Measurements from ENCODE around the gene AUTS2.

- TF ChIP-seq POLR2A (IDR thresholded peaks at IDR 0.05): no peak
- TF ChIP-seq, protein P1, sequence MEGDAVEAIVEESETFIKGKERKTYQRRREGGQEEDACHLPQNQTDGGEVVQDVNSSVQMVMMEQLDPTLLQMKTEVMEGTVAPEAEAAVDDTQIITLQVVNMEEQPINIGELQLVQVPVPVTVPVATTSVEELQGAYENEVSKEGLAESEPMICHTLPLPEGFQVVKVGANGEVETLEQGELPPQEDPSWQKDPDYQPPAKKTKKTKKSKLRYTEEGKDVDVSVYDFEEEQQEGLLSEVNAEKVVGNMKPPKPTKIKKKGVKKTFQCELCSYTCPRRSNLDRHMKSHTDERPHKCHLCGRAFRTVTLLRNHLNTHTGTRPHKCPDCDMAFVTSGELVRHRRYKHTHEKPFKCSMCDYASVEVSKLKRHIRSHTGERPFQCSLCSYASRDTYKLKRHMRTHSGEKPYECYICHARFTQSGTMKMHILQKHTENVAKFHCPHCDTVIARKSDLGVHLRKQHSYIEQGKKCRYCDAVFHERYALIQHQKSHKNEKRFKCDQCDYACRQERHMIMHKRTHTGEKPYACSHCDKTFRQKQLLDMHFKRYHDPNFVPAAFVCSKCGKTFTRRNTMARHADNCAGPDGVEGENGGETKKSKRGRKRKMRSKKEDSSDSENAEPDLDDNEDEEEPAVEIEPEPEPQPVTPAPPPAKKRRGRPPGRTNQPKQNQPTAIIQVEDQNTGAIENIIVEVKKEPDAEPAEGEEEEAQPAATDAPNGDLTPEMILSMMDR (IDR thresholded peaks at IDR 0.05): no peak
Measured at GRCh38 chr7:70188901-70189650, 590.8 kb downstream of the AUTS2 start.

Measured in thyroid gland (tissue), 4 donors.